CD4-positive, alpha-beta T cell (primary cell): Measurements from ENCODE around the gene PRR15L. TPM values are rescaled to one million over a fixed set of nuclear protein-coding genes. Genes with fewer than 3 reads are reported as not detected.

ENCODE experiments used
- ATAC-seq: fragments of 200-7000 bp; cut with Tn5 transposase; one replicate; pipeline ENCODE4 v1.10.0; 2022; ENCODE audit warnings: mild to moderate bottlenecking; ENCODE audit not compliant: poor library complexity
- CTCF ChIA-PET: fragments of 350-600 bp; sonication (Branson Sonifier 250); formaldehyde crosslinking; loops from one replicate; lab custom pipeline; 2021; ENCODE audit warnings: antibody characterized with exemption, inconsistent platforms; lab: Charles Lee
- POLR2A ChIA-PET: fragments of 350-600 bp; sonication (Branson Sonifier 250); formaldehyde crosslinking; loops from one replicate; lab custom pipeline; 2021; ENCODE audit warnings: antibody characterized with exemption, inconsistent platforms; lab: Charles Lee
- DNase-seq, 14 experiments: peaks; one replicate each; pipeline ENCODE4 v3.0.0-alpha.2; 2013 to 2020; ENCODE audit warnings: mixed read lengths in 2 of 14
- H3K27ac ChIP-seq, 2 donors: one replicate each; pipeline versions ENCODE4 v1.5.1 to v1.7.0; 2013; ENCODE audit warnings: low read length in 2 of 2, low read depth in 1 of 2, mild to moderate bottlenecking in 1 of 2
- H3K27me3 ChIP-seq, 2 experiments: 1 replicate in 1 of 2; 2 replicates in 1 of 2; pipeline versions ENCODE4 v1.6.1 to v1.7.0; 2013; ENCODE audit warnings: low read length in 2 of 2, control low read depth in 1 of 2, mild to moderate bottlenecking in 1 of 2, moderate library complexity in 1 of 2; ENCODE audit not compliant: insufficient read depth in 2 of 2, control insufficient read depth in 1 of 2
- H3K36me3 ChIP-seq: one replicate; pipeline ENCODE4 v1.6.1; 2013; ENCODE audit warnings: low read length, control low read depth; ENCODE audit not compliant: insufficient read depth
- H3K4me1 ChIP-seq: one replicate; pipeline ENCODE4 v1.6.1; 2013; ENCODE audit warnings: low read length, control low read depth; ENCODE audit not compliant: insufficient read depth
- H3K4me3 ChIP-seq: one replicate; pipeline ENCODE4 v1.5.1; 2013; ENCODE audit warnings: mild to moderate bottlenecking, low read length, moderate library complexity
- H3K9me3 ChIP-seq, 2 experiments: 1 replicate in 1 of 2; 2 replicates in 1 of 2; pipeline versions ENCODE4 v1.6.1 to v1.7.0; 2013; ENCODE audit warnings: low read length in 2 of 2, mild to moderate bottlenecking in 2 of 2, control low read depth in 1 of 2, moderate library complexity in 1 of 2; ENCODE audit not compliant: control insufficient read depth in 1 of 2, insufficient read depth in 1 of 2
- H3K27ac Mint-ChIP-seq: one replicate; pipeline ENCODE4 v1.8.0; 2020; ENCODE audit warnings: mixed read lengths
- H3K27me3 Mint-ChIP-seq: one replicate; pipeline ENCODE4 v1.8.0; 2021; ENCODE audit warnings: mixed read lengths
- H3K36me3 Mint-ChIP-seq: one replicate; pipeline ENCODE4 v1.8.0; 2021; ENCODE audit warnings: low read depth, mixed read lengths
- H3K4me1 Mint-ChIP-seq: one replicate; pipeline ENCODE4 v1.8.0; 2021; ENCODE audit warnings: low read depth, mixed read lengths
- H3K4me3 Mint-ChIP-seq: one replicate; pipeline ENCODE4 v1.8.0; 2020; ENCODE audit warnings: mild to moderate bottlenecking, mixed read lengths
- H3K9me3 Mint-ChIP-seq: one replicate; pipeline ENCODE4 v1.8.0; 2020; ENCODE audit warnings: mixed read lengths
- CTCF ChIP-seq: fragments of 200-600 bp; IDR thresholded peaks from one replicate; pipeline ENCODE4 v1.8.0; 2022; ENCODE audit warnings: antibody characterized with exemption, mild to moderate bottlenecking
- intact Hi-C, 2 experiments: fragments of 100-400 bp; cut with DNase I in 1 of 2; cut with micrococcal nuclease in 1 of 2; formaldehyde crosslinking; loops; one replicate each; pipeline versions ENCODE4 v1.15.1 to v1.9.0; 2023 to 2025; cut with DNase I, micrococcal nuclease
- total RNA-seq, 174 experiments: library from RNA in 2 of 174; stranded (reverse) in 2 of 174; gene quantifications; one replicate each; pipeline ENCODE4 v1.2.3 and lab custom pipeline; 2021 to 2026

PRR15L gene
- total RNA-seq, 2 experiments from 2014 or later: not detected

- POLR2A ChIA-PET: interaction anchor here (0.8 to 1.9 kb wide), 2 partner anchors 23 to 51 kb away, joined by 5 to 7 read pairs; partner anchors contain the start of genes CDK5RAP3 and SP2
- no peak overlapping the region for H3K4me3 ChIP-seq
Measured at GRCh38 chr17:47946929-47947397, 10.7 kb downstream of the PRR15L start.

GRCh38 chr17:47946516-47946915 is 11.2 kb downstream of the PRR15L start:
- DNase-seq (no peak), ATAC-seq (no peak)
- Histone ChIP-seq H3K27ac (peak overlapping the region in 1 of 2 donors; percentile 38), H3K27me3 (no peaks in the 10 kb centered on the region), H3K9me3 (no peaks in the 10 kb centered on the region), H3K4me1 (peaks cover 66% of the 10 kb centered on the region), H3K4me3 (no peak overlapping the region), H3K36me3 (peaks cover 34% of the 10 kb centered on the region)
- TF ChIP-seq CTCF: no peak
- POLR2A ChIA-PET: interaction anchor here (0.8 to 1.9 kb wide), 2 partner anchors 24 to 51 kb away, joined by 5 to 7 read pairs; partner anchors contain the start of genes CDK5RAP3 and SP2
- Mint-ChIP-seq H3K27me3 (no peaks in the 10 kb centered on the region), H3K36me3 (peaks cover 35% of the 10 kb centered on the region), H3K4me1 (peaks cover 59% of the 10 kb centered on the region), H3K9me3 (no peaks in the 10 kb centered on the region), H3K4me3 (peak overlapping the region; percentile 64), H3K27ac (peak overlapping the region; percentile 61)
- intact Hi-C loops: no loop called here
- CTCF ChIA-PET: interaction anchor here (1.1 to 6.2 kb wide), 5 partner anchors 10 to 134 kb away, joined by 3 to 70 read pairs (median 3); partner anchors contain the start of genes CDK5RAP3, LRRC46 and MRPL10

More at GRCh38 chr17:47946929-47947397, 10.7 kb downstream of the PRR15L start:
- H3K36me3 ChIP-seq: peaks cover 34% of the 10 kb centered on the region
- H3K27me3 Mint-ChIP-seq: no peaks in the 10 kb centered on the region
- DNase-seq (peak; percentile 50 to 86 (median 64)), ATAC-seq (peak; percentile 79)
- TF ChIP-seq CTCF: peak; percentile 85
- no peak overlapping the region for H3K27ac ChIP-seq
- no peaks in the 10 kb centered on the region for H3K9me3 ChIP-seq
- intact Hi-C loops: no loop called here
- H3K4me3 Mint-ChIP-seq: peak overlapping the region; percentile 64
- H3K27me3 ChIP-seq: no peaks in the 10 kb centered on the region
- H3K4me1 ChIP-seq: peaks cover 62% of the 10 kb centered on the region
- H3K27ac Mint-ChIP-seq: peak overlapping the region; percentile 61
- H3K36me3 Mint-ChIP-seq: peaks cover 34% of the 10 kb centered on the region
- no peaks in the 10 kb centered on the region for H3K9me3 Mint-ChIP-seq
- CTCF ChIA-PET: interaction anchor here (0.7 to 6.2 kb wide), 8 partner anchors 8 to 445 kb away, joined by 3 to 70 read pairs (median 4); partner anchors contain the start of genes CDK5RAP3, LRRC46 and MRPL10
- peaks cover 57% of the 10 kb centered on the region for H3K4me1 Mint-ChIP-seq

- Histone ChIP-seq H3K27me3 (no peaks in the 10 kb centered on the region), H3K4me3 (peak overlapping the region; percentile 9), H3K36me3 (peaks cover 34% of the 10 kb centered on the region), H3K9me3 (no peaks in the 10 kb centered on the region), H3K4me1 (peaks cover 70% of the 10 kb centered on the region), H3K27ac (peak overlapping the region; percentile 34 to 38)
- TF ChIP-seq CTCF: no peak
- DNase-seq (peak in 1 of 14 experiments; percentile 35), ATAC-seq (no peak)
- H3K4me1 Mint-ChIP-seq: peaks cover 65% of the 10 kb centered on the region
- H3K9me3 Mint-ChIP-seq: no peaks in the 10 kb centered on the region
- peaks cover 35% of the 10 kb centered on the region for H3K36me3 Mint-ChIP-seq
- POLR2A ChIA-PET: interaction anchor here (0.6 to 1.6 kb wide), 4 partner anchors 25 to 115 kb away, joined by 3 to 5 read pairs (median 4); partner anchors contain the start of genes CDK5RAP3, LRRC46, MRPL10 and SCRN2
- peak overlapping the region; percentile 61 for H3K27ac Mint-ChIP-seq
- peak overlapping the region; percentile 23 for H3K4me3 Mint-ChIP-seq
- intact Hi-C loops: no loop called here
- CTCF ChIA-PET: interaction anchor here (0.7 to 6.2 kb wide), 5 partner anchors 25 to 135 kb away, joined by 3 to 70 read pairs (median 4); partner anchors contain the start of genes CDK5RAP3, LRRC46 and MRPL10
- no peaks in the 10 kb centered on the region for H3K27me3 Mint-ChIP-seq
Measured at GRCh38 chr17:47945529-47946508, 11.9 kb downstream of the PRR15L start.
